ENCODE results near the gene LIN7A.

The LIN7A gene

DNA sequence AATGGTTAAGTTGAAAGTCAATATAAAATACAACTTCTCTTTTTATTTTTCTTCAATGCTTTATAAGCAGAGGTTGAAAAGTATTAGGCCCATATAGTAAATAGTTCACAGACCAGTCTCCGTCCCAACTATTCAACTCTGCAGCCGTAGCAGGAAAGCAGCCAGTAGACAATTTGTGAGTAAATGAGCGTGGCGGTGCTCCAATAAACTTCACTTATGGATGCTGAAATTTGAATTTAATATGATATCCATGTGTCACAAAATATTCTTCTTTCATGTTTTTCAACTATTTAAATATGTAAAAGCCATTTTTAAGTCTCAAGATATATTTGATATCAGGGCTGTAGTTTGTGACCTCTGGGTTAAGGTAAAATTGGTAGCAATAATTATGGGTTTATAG lies 17.7 kb downstream of the LIN7A start:
- no peak for TF ChIP-seq ZBTB7A (IDR thresholded peaks at IDR 0.05; ENCODE audit: low read depth)

DNA sequence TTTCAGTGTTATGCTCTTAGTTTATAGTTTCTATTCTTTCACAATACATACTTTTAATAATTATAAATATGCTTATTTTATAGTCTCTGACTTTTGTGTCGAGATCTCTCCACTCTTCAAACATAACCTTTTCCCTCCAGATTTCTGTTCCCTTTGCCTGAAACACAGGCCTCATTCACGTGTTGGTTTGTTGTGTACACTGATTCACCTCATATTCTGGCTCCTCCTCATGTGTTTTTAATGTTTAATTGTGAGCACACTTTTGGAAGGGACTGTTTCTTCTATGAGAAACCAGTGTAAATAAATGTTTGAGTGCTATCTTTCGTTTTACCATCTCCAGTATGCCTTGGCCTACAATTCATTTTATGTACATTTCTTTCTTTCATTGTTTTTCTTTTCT lies 20.1 kb downstream of the LIN7A start:
- TF ChIP-seq RAD21 (IDR thresholded peaks at IDR 0.05; ENCODE audit: low read depth), result no peak
- TF ChIP-seq, protein P1, sequence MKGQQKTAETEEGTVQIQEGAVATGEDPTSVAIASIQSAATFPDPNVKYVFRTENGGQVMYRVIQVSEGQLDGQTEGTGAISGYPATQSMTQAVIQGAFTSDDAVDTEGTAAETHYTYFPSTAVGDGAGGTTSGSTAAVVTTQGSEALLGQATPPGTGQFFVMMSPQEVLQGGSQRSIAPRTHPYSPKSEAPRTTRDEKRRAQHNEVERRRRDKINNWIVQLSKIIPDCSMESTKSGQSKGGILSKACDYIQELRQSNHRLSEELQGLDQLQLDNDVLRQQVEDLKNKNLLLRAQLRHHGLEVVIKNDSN (IDR thresholded peaks at IDR 0.05), result no peak
- TF ChIP-seq, protein P2, sequence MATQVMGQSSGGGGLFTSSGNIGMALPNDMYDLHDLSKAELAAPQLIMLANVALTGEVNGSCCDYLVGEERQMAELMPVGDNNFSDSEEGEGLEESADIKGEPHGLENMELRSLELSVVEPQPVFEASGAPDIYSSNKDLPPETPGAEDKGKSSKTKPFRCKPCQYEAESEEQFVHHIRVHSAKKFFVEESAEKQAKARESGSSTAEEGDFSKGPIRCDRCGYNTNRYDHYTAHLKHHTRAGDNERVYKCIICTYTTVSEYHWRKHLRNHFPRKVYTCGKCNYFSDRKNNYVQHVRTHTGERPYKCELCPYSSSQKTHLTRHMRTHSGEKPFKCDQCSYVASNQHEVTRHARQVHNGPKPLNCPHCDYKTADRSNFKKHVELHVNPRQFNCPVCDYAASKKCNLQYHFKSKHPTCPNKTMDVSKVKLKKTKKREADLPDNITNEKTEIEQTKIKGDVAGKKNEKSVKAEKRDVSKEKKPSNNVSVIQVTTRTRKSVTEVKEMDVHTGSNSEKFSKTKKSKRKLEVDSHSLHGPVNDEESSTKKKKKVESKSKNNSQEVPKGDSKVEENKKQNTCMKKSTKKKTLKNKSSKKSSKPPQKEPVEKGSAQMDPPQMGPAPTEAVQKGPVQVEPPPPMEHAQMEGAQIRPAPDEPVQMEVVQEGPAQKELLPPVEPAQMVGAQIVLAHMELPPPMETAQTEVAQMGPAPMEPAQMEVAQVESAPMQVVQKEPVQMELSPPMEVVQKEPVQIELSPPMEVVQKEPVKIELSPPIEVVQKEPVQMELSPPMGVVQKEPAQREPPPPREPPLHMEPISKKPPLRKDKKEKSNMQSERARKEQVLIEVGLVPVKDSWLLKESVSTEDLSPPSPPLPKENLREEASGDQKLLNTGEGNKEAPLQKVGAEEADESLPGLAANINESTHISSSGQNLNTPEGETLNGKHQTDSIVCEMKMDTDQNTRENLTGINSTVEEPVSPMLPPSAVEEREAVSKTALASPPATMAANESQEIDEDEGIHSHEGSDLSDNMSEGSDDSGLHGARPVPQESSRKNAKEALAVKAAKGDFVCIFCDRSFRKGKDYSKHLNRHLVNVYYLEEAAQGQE (IDR thresholded peaks at IDR 0.05; ENCODE audit: low read depth), result no peak
- TF ChIP-seq TCF12 (IDR thresholded peaks at IDR 0.05; ENCODE audit: low read depth), result no peak
- no peak for TF ChIP-seq TEAD4 (IDR thresholded peaks at IDR 0.05)
- TF ChIP-seq ZBTB7A (IDR thresholded peaks at IDR 0.05; ENCODE audit: low read depth), result no peak
- TF ChIP-seq CEBPB (IDR thresholded peaks at IDR 0.05), result no peak
- no peak for TF ChIP-seq EP300 (IDR thresholded peaks at IDR 0.05; ENCODE audit: borderline replicate concordance)
- TF ChIP-seq, protein P3, sequence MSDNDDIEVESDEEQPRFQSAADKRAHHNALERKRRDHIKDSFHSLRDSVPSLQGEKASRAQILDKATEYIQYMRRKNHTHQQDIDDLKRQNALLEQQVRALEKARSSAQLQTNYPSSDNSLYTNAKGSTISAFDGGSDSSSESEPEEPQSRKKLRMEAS (IDR thresholded peaks at IDR 0.05), result no peak
- no peak for TF ChIP-seq EGR1 (IDR thresholded peaks at IDR 0.05)

DNA sequence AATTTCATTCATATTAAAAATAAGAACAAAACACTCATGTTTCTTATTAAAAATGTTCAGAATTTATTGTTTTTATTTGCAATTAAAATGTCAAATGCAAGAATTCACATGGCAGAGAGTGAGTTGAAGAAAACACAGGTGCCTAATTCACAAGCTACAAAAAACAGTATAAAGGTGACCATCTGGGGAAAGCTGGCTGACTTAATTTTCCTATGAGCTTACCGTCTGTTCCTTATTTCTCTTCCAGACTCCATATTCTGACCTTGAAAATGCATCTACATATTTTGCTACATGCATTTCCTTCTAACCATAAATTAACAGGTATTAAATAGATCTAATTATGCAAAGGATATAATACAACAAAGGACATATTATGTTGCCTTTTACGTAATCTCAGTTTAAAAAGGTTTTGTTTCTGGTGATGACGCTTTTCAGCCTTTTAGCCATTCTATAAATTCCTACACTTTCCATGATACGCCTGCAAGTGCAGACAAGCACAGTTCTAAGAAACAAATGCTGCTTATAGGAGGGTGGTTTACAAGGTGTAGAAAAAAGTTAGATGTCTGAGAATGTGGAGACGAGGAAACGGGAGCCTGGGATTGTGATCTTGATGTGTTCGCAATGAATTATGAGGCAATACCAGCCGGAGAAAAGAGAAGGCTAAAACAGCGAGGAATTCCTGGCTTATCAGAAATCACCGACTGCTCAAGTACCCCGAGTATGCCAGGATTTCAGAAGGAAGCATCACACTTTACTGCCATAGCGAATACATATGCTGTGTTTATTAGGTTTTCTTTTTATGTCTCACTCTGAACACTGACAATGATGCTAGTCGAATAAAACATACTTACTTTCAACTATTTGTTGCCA lies 24.6 kb downstream of the LIN7A start:
- TF ChIP-seq TEAD4 (IDR thresholded peaks at IDR 0.05), result no peak
- no peak for TF ChIP-seq EGR1 (IDR thresholded peaks at IDR 0.05)
- TF ChIP-seq FOXM1 (IDR thresholded peaks at IDR 0.05; ENCODE audit: borderline replicate concordance, low read depth), result no peak
- TF ChIP-seq, protein P2 (IDR thresholded peaks at IDR 0.05; ENCODE audit: low read depth), result no peak
- TF ChIP-seq RAD21 (IDR thresholded peaks at IDR 0.05; ENCODE audit: low read depth), result no peak
- TF ChIP-seq, protein P1 (IDR thresholded peaks at IDR 0.05), result no peak
- no peak for TF ChIP-seq CREB1 (IDR thresholded peaks at IDR 0.05; ENCODE audit: low read depth)

DNA sequence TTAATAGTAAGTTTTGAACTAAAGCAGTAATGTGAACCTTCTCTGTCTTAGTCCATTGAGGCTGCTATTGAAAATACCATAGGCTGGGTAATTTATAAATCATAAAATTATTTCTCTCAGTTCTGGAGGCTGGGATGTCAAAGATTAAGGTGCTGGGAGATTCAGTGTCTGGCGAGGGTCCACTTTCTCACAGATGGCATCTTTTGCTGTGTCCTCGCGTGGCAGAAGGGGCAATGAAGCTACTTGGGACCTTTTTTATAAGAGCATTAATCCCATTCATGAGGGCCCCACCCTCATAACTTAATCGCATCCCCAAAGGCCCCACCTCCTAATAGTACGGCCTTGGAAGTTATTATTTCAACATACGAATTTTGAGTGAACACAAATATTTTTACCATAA lies 28.4 kb downstream of the LIN7A start:
- TF ChIP-seq EGR1 (IDR thresholded peaks at IDR 0.05) (no peak), CREB1 (IDR thresholded peaks at IDR 0.05; ENCODE audit: low read depth) (no peak), CEBPB (IDR thresholded peaks at IDR 0.05) (no peak), NFIC (IDR thresholded peaks at IDR 0.05) (no peak), TCF12 (IDR thresholded peaks at IDR 0.05; ENCODE audit: low read depth) (no peak), EP300 (IDR thresholded peaks at IDR 0.05; ENCODE audit: borderline replicate concordance) (no peak), TAF1 (IDR thresholded peaks at IDR 0.05; ENCODE audit: low read depth) (no peak), ZBTB7A (IDR thresholded peaks at IDR 0.05; ENCODE audit: low read depth) (no peak), TEAD4 (IDR thresholded peaks at IDR 0.05) (no peak), RAD21 (IDR thresholded peaks at IDR 0.05; ENCODE audit: low read depth) (no peak), YY1 (IDR thresholded peaks at IDR 0.05; ENCODE audit: low read depth) (no peak), FOXM1 (IDR thresholded peaks at IDR 0.05; ENCODE audit: borderline replicate concordance, low read depth) (no peak)
- TF ChIP-seq, protein P3 (IDR thresholded peaks at IDR 0.05), result no peak
- TF ChIP-seq, protein P2 (IDR thresholded peaks at IDR 0.05; ENCODE audit: low read depth), result no peak
- TF ChIP-seq, protein P1 (IDR thresholded peaks at IDR 0.05), result no peak
